ENCODE measurements around the gene CDK7.

CDK7 gene

GRCh38 chr5:69234457-69235268 lies at the start of gene CDK7:
Gene CDK7 (plus strand): TSS chr5:69234886. CDS start chr5:69234976, 90 bp downstream.
- H3K4me1 ChIP-seq (ENCODE audit: control insufficient read depth, insufficient read depth, low read length) = no peaks in the 10 kb centered on the region

GRCh38 chr5:69187342-69187741 lies 47.3 kb upstream of the CDK7 start:
- Histone ChIP-seq H3K27me3 (ENCODE audit: control insufficient read depth, insufficient read depth, low read length) (no peaks in the 10 kb centered on the region), H3K27ac (ENCODE audit: low read depth, low read length) (no peak overlapping the region), H3K36me3 (ENCODE audit: control insufficient read depth, insufficient read depth, low read length) (no peaks in the 10 kb centered on the region), H3K9ac (ENCODE audit: low read length) (no peak overlapping the region), H3K4me3 (ENCODE audit: low read length) (no peak overlapping the region), H3K4me1 (ENCODE audit: control insufficient read depth, insufficient read depth, low read length) (peaks cover 7% of the 10 kb centered on the region)

More at GRCh38 chr5:69234457-69235268, at the start of gene CDK7:
- Histone ChIP-seq H3K36me3 (ENCODE audit: control insufficient read depth, insufficient read depth, low read length) (peaks cover 2% of the 10 kb centered on the region), H3K9ac (ENCODE audit: low read length) (peak within 1 kb of the TSS; percentile 72), H3K4me3 (ENCODE audit: low read length) (peak within 1 kb of the TSS; percentile 97), H3K27ac (ENCODE audit: low read depth, low read length) (peak within 1 kb of the TSS; percentile 76), H3K27me3 (ENCODE audit: control insufficient read depth, insufficient read depth, low read length) (no peaks in the 10 kb centered on the region)

DNA sequence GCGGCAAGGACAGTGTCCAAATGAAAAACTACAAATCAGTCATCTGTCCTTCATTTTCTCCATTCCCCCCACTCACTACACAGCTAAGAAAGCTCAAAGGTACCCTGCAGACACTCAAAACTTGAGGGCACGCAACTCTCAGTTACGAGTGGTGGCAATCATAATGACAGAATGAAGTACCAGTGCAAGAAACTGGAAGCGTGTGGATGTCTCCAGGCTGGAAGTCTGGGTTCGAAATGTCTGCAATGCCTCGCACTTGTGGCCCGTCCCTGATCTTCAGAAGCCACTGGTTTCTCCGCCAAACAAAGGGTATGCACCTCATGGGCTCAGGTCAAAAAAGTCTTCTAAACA lies 45.9 kb upstream of the CDK7 start:
- peak overlapping the region; percentile 29 for H3K9ac ChIP-seq (ENCODE audit: low read length)
- H3K4me1 ChIP-seq (ENCODE audit: control insufficient read depth, insufficient read depth, low read length) = peaks cover 7% of the 10 kb centered on the region
- peak overlapping the region; percentile 16 for H3K27ac ChIP-seq (ENCODE audit: low read depth, low read length)
- H3K36me3 ChIP-seq (ENCODE audit: control insufficient read depth, insufficient read depth, low read length) = no peaks in the 10 kb centered on the region
- peak overlapping the region; percentile 94 for H3K4me3 ChIP-seq (ENCODE audit: low read length)
- no peaks in the 10 kb centered on the region for H3K27me3 ChIP-seq (ENCODE audit: control insufficient read depth, insufficient read depth, low read length)

GRCh38 chr5:69189162-69190086 lies 45.3 kb upstream of the CDK7 start, which contains the start of gene CENPH:
Gene CENPH (plus strand): TSS chr5:69189583. CDS start chr5:69189635, 52 bp downstream.
- Histone ChIP-seq H3K27ac (ENCODE audit: low read depth, low read length) (peak within 1 kb of the TSS; percentile 40), H3K9ac (ENCODE audit: low read length) (peak within 1 kb of the TSS; percentile 29), H3K4me1 (ENCODE audit: control insufficient read depth, insufficient read depth, low read length) (peaks cover 7% of the 10 kb centered on the region), H3K27me3 (ENCODE audit: control insufficient read depth, insufficient read depth, low read length) (no peaks in the 10 kb centered on the region), H3K36me3 (ENCODE audit: control insufficient read depth, insufficient read depth, low read length) (peaks cover 2% of the 10 kb centered on the region), H3K4me3 (ENCODE audit: low read length) (peak within 1 kb of the TSS; percentile 94)

GRCh38 chr5:69202497-69202896 lies 32.2 kb upstream of the CDK7 start:
- Histone ChIP-seq H3K4me3 (ENCODE audit: low read length) (no peak overlapping the region), H3K27ac (ENCODE audit: low read depth, low read length) (no peak overlapping the region), H3K36me3 (ENCODE audit: control insufficient read depth, insufficient read depth, low read length) (no peaks in the 10 kb centered on the region), H3K9ac (ENCODE audit: low read length) (no peak overlapping the region), H3K27me3 (ENCODE audit: control insufficient read depth, insufficient read depth, low read length) (no peaks in the 10 kb centered on the region), H3K4me1 (ENCODE audit: control insufficient read depth, insufficient read depth, low read length) (no peaks in the 10 kb centered on the region)

DNA sequence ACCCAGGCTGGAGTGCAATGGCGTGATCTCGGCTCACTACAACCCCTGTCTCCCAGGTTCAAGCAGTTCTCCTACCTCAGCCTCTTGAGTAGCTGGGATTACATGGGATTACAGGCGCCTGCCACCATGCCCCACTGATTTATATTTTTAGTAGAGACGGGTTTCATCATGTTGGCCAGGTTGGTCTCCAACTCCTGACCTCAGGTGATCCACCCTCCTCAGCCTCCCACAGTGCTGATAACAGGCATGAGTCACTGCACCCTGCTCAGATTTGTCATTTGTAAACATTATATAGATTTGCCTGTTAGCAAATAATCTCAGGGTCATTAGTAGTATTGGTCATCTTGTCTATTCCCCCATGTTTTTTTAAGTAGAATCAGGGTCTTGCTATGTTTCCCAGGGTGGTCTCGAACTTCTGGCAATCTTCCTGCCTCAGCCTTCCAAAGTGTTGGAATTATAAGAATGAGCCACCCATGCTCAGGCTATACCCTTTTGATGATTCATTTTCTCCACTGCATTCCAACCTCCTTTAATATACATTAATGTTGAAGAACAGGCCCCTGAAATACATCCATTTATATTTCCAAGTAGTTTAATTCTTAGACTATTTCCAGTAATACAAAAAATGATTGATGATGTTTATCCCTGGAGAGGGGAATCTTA lies 28.0 kb upstream of the CDK7 start:
- Histone ChIP-seq H3K4me3 (ENCODE audit: low read length) (no peak overlapping the region), H3K9ac (ENCODE audit: low read length) (no peak overlapping the region), H3K36me3 (ENCODE audit: control insufficient read depth, insufficient read depth, low read length) (no peaks in the 10 kb centered on the region), H3K4me1 (ENCODE audit: control insufficient read depth, insufficient read depth, low read length) (no peaks in the 10 kb centered on the region), H3K27me3 (ENCODE audit: control insufficient read depth, insufficient read depth, low read length) (no peaks in the 10 kb centered on the region), H3K27ac (ENCODE audit: low read depth, low read length) (no peak overlapping the region)

GRCh38 chr5:69209602-69210001 lies 25.1 kb upstream of the CDK7 start:
- no peaks in the 10 kb centered on the region for H3K36me3 ChIP-seq (ENCODE audit: control insufficient read depth, insufficient read depth, low read length)
- no peak overlapping the region for H3K9ac ChIP-seq (ENCODE audit: low read length)
- no peaks in the 10 kb centered on the region for H3K4me1 ChIP-seq (ENCODE audit: control insufficient read depth, insufficient read depth, low read length)
- H3K27ac ChIP-seq (ENCODE audit: low read depth, low read length) = no peak overlapping the region
- H3K4me3 ChIP-seq (ENCODE audit: low read length) = no peak overlapping the region
- H3K27me3 ChIP-seq (ENCODE audit: control insufficient read depth, insufficient read depth, low read length) = no peaks in the 10 kb centered on the region

DNA sequence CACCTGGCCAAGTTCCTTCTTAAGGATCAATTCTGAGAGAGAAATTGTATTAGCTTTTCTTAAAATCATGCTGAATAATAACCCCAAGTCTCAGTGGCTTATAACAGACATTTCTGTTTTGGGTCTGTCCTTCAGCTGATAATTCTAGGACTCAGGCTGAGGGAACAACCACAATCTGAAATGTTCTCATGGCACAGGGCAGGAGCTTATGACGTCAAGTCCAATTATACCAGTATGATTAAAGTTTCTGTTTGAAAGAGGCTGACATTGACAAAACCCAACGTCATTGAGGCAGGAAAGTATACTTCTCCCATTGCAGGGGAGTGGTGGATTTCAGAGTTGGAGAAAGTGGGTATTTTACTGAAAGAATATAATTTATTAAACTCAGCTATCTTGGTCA lies 23.5 kb upstream of the CDK7 start:
- Histone ChIP-seq H3K9ac (ENCODE audit: low read length) (no peak overlapping the region), H3K36me3 (ENCODE audit: control insufficient read depth, insufficient read depth, low read length) (no peaks in the 10 kb centered on the region)

GRCh38 chr5:69212022-69212421 lies 22.7 kb upstream of the CDK7 start:
- Histone ChIP-seq H3K36me3 (ENCODE audit: control insufficient read depth, insufficient read depth, low read length) (no peaks in the 10 kb centered on the region), H3K4me1 (ENCODE audit: control insufficient read depth, insufficient read depth, low read length) (no peaks in the 10 kb centered on the region), H3K4me3 (ENCODE audit: low read length) (no peak overlapping the region), H3K9ac (ENCODE audit: low read length) (no peak overlapping the region), H3K27ac (ENCODE audit: low read depth, low read length) (no peak overlapping the region), H3K27me3 (ENCODE audit: control insufficient read depth, insufficient read depth, low read length) (no peaks in the 10 kb centered on the region)

More for the DNA sequence above, 23.5 kb upstream of the CDK7 start:
- Histone ChIP-seq H3K4me1 (ENCODE audit: control insufficient read depth, insufficient read depth, low read length) (no peaks in the 10 kb centered on the region), H3K4me3 (ENCODE audit: low read length) (no peak overlapping the region), H3K27me3 (ENCODE audit: control insufficient read depth, insufficient read depth, low read length) (no peaks in the 10 kb centered on the region), H3K27ac (ENCODE audit: low read depth, low read length) (no peak overlapping the region)

DNA sequence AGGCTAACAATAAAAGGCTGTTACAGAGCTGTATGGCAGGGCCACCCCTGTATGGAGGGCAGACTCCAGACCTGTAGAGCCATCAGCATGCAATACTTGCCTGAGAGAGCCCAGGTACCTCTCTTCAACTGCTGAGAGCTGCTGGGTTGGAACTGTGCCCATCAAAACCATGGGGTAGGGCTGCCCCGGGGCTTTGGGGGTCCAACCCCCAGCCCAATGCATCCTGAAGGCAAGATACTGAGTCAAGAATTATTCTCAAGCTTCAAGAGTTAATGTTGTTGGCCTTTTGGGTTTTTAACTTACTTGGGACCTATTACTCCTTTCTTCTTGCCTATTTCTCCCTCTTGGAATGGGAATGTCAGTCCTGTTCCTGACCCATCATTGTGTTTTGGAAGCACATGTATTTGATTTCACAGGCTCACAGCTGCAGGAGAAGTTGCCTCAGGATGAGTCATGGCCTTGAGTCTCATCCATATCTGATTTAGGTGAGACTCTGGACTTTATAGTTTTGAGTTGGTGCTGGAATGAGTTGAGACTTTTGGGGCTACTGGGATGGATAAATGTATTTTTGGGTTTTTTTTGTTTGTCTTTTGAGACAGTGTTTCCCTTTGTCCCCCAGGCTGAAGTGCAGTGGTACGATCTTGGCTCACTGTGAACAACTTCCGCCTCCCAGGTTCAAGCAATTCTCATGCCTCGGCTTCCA lies 21.0 kb upstream of the CDK7 start:
- Histone ChIP-seq H3K27ac (ENCODE audit: low read depth, low read length) (no peak overlapping the region), H3K9ac (ENCODE audit: low read length) (no peak overlapping the region), H3K36me3 (ENCODE audit: control insufficient read depth, insufficient read depth, low read length) (no peaks in the 10 kb centered on the region), H3K4me3 (ENCODE audit: low read length) (no peak overlapping the region), H3K27me3 (ENCODE audit: control insufficient read depth, insufficient read depth, low read length) (no peaks in the 10 kb centered on the region), H3K4me1 (ENCODE audit: control insufficient read depth, insufficient read depth, low read length) (peaks cover 2% of the 10 kb centered on the region)

DNA sequence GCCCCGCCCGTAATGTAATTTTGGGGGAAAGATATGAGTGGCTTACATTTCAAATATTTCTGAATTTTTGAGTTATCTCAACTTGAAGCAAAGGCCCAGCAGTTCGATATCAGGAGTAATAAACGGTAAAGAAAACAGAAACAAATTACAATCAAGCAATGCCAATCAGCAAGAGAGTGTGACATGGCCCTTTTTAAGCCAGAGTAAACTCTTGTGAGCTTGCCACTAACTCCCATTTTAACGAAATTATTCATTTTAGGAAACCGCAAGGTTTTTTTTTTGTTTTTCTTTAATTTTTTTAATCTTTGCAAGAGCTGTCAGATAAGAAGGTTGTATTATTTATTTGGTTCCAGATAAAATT lies 17.6 kb upstream of the CDK7 start:
- Histone ChIP-seq H3K27ac (ENCODE audit: low read depth, low read length) (peak overlapping the region; percentile 91), H3K9ac (ENCODE audit: low read length) (no peak overlapping the region)

More for the DNA sequence above, 17.6 kb upstream of the CDK7 start:
- H3K36me3 ChIP-seq (ENCODE audit: control insufficient read depth, insufficient read depth, low read length) = no peaks in the 10 kb centered on the region
- H3K27me3 ChIP-seq (ENCODE audit: control insufficient read depth, insufficient read depth, low read length) = no peaks in the 10 kb centered on the region
- H3K4me3 ChIP-seq (ENCODE audit: low read length) = peak overlapping the region; percentile 100
- peaks cover 8% of the 10 kb centered on the region for H3K4me1 ChIP-seq (ENCODE audit: control insufficient read depth, insufficient read depth, low read length)

Measured in rectal smooth muscle tissue (tissue), 1 donor.